IPS-NIHi7 (cell line): Measurements from ENCODE around the gene OPCML.

Source experiments
- DNase-seq: peaks from one replicate; pipeline ENCODE4 v3.0.0; 2012; ENCODE audit warnings: mixed read lengths; ENCODE audit errors: extremely low spot score

Gene OPCML

GRCh38 chr11:132895340-132895739 is 637.0 kb downstream of the OPCML start:
- no peak for DNase-seq

GRCh38 chr11:132894606-132895005 is 637.7 kb downstream of the OPCML start:
- DNase-seq = no peak

GRCh38 chr11:132892876-132893275 is 639.4 kb downstream of the OPCML start:
- no peak for DNase-seq

- DNase-seq = no peak
Observed at GRCh38 chr11:132888226-132888625, 644.1 kb downstream of the OPCML start.

GRCh38 chr11:132886335-132886734 is 646.0 kb downstream of the OPCML start:
- DNase-seq = peak; percentile 41

- no peak for DNase-seq
Observed at GRCh38 chr11:132883241-132883640, 649.1 kb downstream of the OPCML start.

GRCh38 chr11:132881622-132882021 is 650.7 kb downstream of the OPCML start:
- DNase-seq = no peak

GRCh38 chr11:132878111-132878510 is 654.2 kb downstream of the OPCML start:
- no peak for DNase-seq

- no peak for DNase-seq
Observed at GRCh38 chr11:132876705-132877104, 655.6 kb downstream of the OPCML start.

- no peak for DNase-seq
Observed at GRCh38 chr11:132876239-132876638, 656.1 kb downstream of the OPCML start.

- no peak for DNase-seq
Observed at GRCh38 chr11:132874638-132875037, 657.7 kb downstream of the OPCML start.

GRCh38 chr11:132873841-132874240 is 658.5 kb downstream of the OPCML start:
- DNase-seq = no peak

GRCh38 chr11:132872211-132872610 is 660.1 kb downstream of the OPCML start:
- no peak for DNase-seq

- no peak for DNase-seq
Observed at GRCh38 chr11:132866783-132867545, 665.3 kb downstream of the OPCML start.

- no peak for DNase-seq
Observed at GRCh38 chr11:132865623-132866022, 666.7 kb downstream of the OPCML start.

- DNase-seq = peak; percentile 79
Observed at GRCh38 chr11:132864811-132865576, 667.3 kb downstream of the OPCML start.

- DNase-seq = no peak
Observed at GRCh38 chr11:132862933-132863332, 669.4 kb downstream of the OPCML start.

GRCh38 chr11:132862137-132862536 is 670.2 kb downstream of the OPCML start:
- DNase-seq = no peak

- DNase-seq = no peak
Observed at GRCh38 chr11:132859306-132859705, 673.0 kb downstream of the OPCML start.

GRCh38 chr11:132858223-132858622 is 674.1 kb downstream of the OPCML start:
- DNase-seq = peak; percentile 82

GRCh38 chr11:132856032-132856431 is 676.3 kb downstream of the OPCML start:
- DNase-seq = no peak

- DNase-seq = no peak
Observed at GRCh38 chr11:132855516-132855915, 676.8 kb downstream of the OPCML start.

- no peak for DNase-seq
Observed at GRCh38 chr11:132853886-132854285, 678.4 kb downstream of the OPCML start.
